Endothelial cell of umbilical vein (primary cell): Measurements from ENCODE around the gene TBCD. TPM values are rescaled to one million over a fixed set of nuclear protein-coding genes. Genes with fewer than 3 reads are reported as not detected.

Experiments used
- BruUV-seq: library from RNA; stranded (reverse); fragments of 400-500 nt; replicated peaks from 2 replicates; lab custom pipeline; 2021; lab: Mats Ljungman, UMichigan
- CTCF ChIA-PET: fragments of 300-600, 350-600 bp; sonication (Branson Sonifier 250); formaldehyde crosslinking; loops from one replicate; lab custom pipeline; 2021; ENCODE audit warnings: antibody characterized with exemption, inconsistent platforms; lab: Charles Lee
- POLR2A ChIA-PET: fragments of 300-600, 350-600 bp; sonication (Branson Sonifier 250); formaldehyde crosslinking; loops from one replicate; lab custom pipeline; 2021; ENCODE audit warnings: antibody characterized with exemption, inconsistent platforms; lab: Charles Lee
- DNase-seq: peaks from one replicate; pipeline ENCODE4 v3.0.0-alpha.2; 2011; ENCODE audit warnings: low read depth, low spot score
- FAIRE-seq: peaks from 2 replicates; lab custom pipeline; 2011; peaks lifted over from hg19 to GRCh38; lab: Jason Lieb, UNC
- H2AFZ ChIP-seq: 2 replicates; pipeline ENCODE4 v1.6.0; 2012; ENCODE audit warnings: low read depth, low read length, control low read depth, inconsistent platforms
- H3K27ac ChIP-seq: 2 replicates; pipeline ENCODE4 v1.5.1; 2011; ENCODE audit warnings: low read depth, mild to moderate bottlenecking, control low read depth, low read length, moderate library complexity; ENCODE audit not compliant: insufficient read depth
- H3K27me3 ChIP-seq, 2 experiments: 2 replicates each; pipeline versions ENCODE4 v1.6.0 to v1.6.1; 2011; ENCODE audit warnings: low read length in 2 of 2, mixed read lengths in 1 of 2; ENCODE audit not compliant: control insufficient read depth in 2 of 2, insufficient read depth in 2 of 2
- H3K36me3 ChIP-seq, 2 experiments: 2 replicates in 1 of 2; 3 replicates in 1 of 2; pipeline ENCODE4 v1.5.1; 2011; ENCODE audit warnings: low read length in 2 of 2, mild to moderate bottlenecking in 1 of 2, moderate library complexity in 1 of 2; ENCODE audit not compliant: control insufficient read depth in 2 of 2, insufficient read depth in 2 of 2; ENCODE audit errors: extremely low read depth in 1 of 2
- H3K4me1 ChIP-seq: 3 replicates; pipeline ENCODE4 v1.5.1; 2011; ENCODE audit warnings: mild to moderate bottlenecking, low read length; ENCODE audit not compliant: control insufficient read depth, insufficient read depth; ENCODE audit errors: extremely low read depth
- H3K4me2 ChIP-seq: 2 replicates; pipeline ENCODE4 v1.6.1; 2011; ENCODE audit warnings: low read length, control low read depth, mixed read lengths; ENCODE audit not compliant: insufficient read depth
- H3K4me3 ChIP-seq, 3 experiments: fragments of 200-600 bp in 1 of 3; sonication (generic), shearing (Covaris generic) in 1 of 3; replicated peaks in 1 of 3; 2 replicates each; pipeline ENCODE4 v1.5.1; 2011 to 2016; ENCODE audit warnings: control low read depth in 3 of 3, low read length in 3 of 3, mild to moderate bottlenecking in 2 of 3, inconsistent platforms in 1 of 3, low read depth in 1 of 3, moderate library complexity in 1 of 3; ENCODE audit not compliant: insufficient read depth in 1 of 3
- H3K79me2 ChIP-seq: 2 replicates; pipeline ENCODE4 v1.6.0; 2012; ENCODE audit warnings: low read length, inconsistent platforms; ENCODE audit not compliant: control insufficient read depth, insufficient read depth
- H3K9ac ChIP-seq: replicated peaks from 2 replicates; pipeline ENCODE3; 2011; ENCODE audit warnings: low read length, control low read depth; ENCODE audit not compliant: insufficient read depth; ENCODE audit errors: extremely low read depth
- H3K9me1 ChIP-seq: replicated peaks from 3 replicates; pipeline ENCODE4 v1.6.0; 2011; ENCODE audit warnings: mild to moderate bottlenecking, low read length; ENCODE audit not compliant: control insufficient read depth, insufficient read depth; ENCODE audit errors: extremely low read depth
- H3K9me3 ChIP-seq: replicated peaks from 2 replicates; pipeline ENCODE4 v1.5.1; 2012; ENCODE audit warnings: low read length, inconsistent platforms; ENCODE audit not compliant: control insufficient read depth, insufficient read depth
- H4K20me1 ChIP-seq: replicated peaks from 2 replicates; pipeline ENCODE3; 2011; ENCODE audit warnings: mild to moderate bottlenecking, low read length; ENCODE audit not compliant: control insufficient read depth, insufficient read depth; ENCODE audit errors: extremely low read depth
- CTCF ChIP-seq, 2 donors: IDR thresholded peaks; 1 replicate in 1 of 2; 2 replicates in 1 of 2; pipeline ENCODE4 v1.5.1; 2011; ENCODE audit warnings: low read length in 2 of 2, mild to moderate bottlenecking in 2 of 2, moderate library complexity in 2 of 2, control low read depth in 1 of 2, inconsistent platforms in 1 of 2, low read depth in 1 of 2; ENCODE audit not compliant: insufficient read depth in 1 of 2; ENCODE audit errors: extremely low read depth in 1 of 2
- EZH2 ChIP-seq: IDR thresholded peaks from 2 replicates; pipeline ENCODE4 v1.6.1; 2012; ENCODE audit warnings: borderline replicate concordance, low read depth, mild to moderate bottlenecking, moderate library complexity, low read length, inconsistent platforms; ENCODE audit not compliant: severe bottlenecking
- FOS ChIP-seq: IDR thresholded peaks from 2 replicates; pipeline ENCODE4 v1.6.1; 2011; ENCODE audit warnings: mild to moderate bottlenecking, low read length, moderate library complexity, borderline replicate concordance; ENCODE audit not compliant: insufficient read depth
- GATA2 ChIP-seq: IDR thresholded peaks from 2 replicates; pipeline ENCODE4 v1.7.0; 2011; ENCODE audit warnings: low read depth, mild to moderate bottlenecking, moderate library complexity, mixed read lengths, low read length; ENCODE audit not compliant: insufficient read length, insufficient read depth
- JUN ChIP-seq: IDR thresholded peaks from 2 replicates; pipeline ENCODE4 v1.6.1; 2011; ENCODE audit warnings: borderline replicate concordance, low read depth; ENCODE audit not compliant: insufficient read length, insufficient read depth
- MAX ChIP-seq: IDR thresholded peaks from 2 replicates; pipeline ENCODE4 v1.6.1; 2011; ENCODE audit not compliant: insufficient read depth, insufficient read length
- MYC ChIP-seq: IDR thresholded peaks from one replicate; pipeline ENCODE4 v1.6.1; 2011; ENCODE audit warnings: mild to moderate bottlenecking, low read depth, low read length
- POLR2A ChIP-seq: IDR thresholded peaks from 2 replicates; pipeline ENCODE4 v1.6.1; 2012; ENCODE audit warnings: low read depth, mild to moderate bottlenecking, control low read depth, low read length
- POLR2AphosphoS5 ChIP-seq: IDR thresholded peaks from 2 replicates; pipeline ENCODE4 v1.6.1; 2012; ENCODE audit warnings: low read depth, mild to moderate bottlenecking, control low read depth, low read length, moderate library complexity; ENCODE audit not compliant: insufficient read depth
- dilution Hi-C: fragments of 300-500 bp; cut with MboI; formaldehyde crosslinking; loops from one replicate; pipeline ENCODE4 v1.15.0; 2019; ENCODE audit warnings: low sequenced_read_pairs; ENCODE audit not compliant: extremely low pct_ligation_motif_present
- intact Hi-C: fragments of 100-400 bp; cut with micrococcal nuclease; formaldehyde crosslinking; loops from one replicate; pipeline ENCODE4 v1.10.0; 2022
- polyA plus RNA-seq, 4 experiments: library from polyadenylated mRNA; depleted of rRNA in 3 of 4; stranded (reverse) in 3 of 4; unstranded in 1 of 4; fragments of >200 nt; gene quantifications; 2 replicates each; pipeline versions ENCODE4 v1.2.1 to v1.2.3, GENCODE V29; 2011 to 2012; ENCODE audit warnings: missing spikeins in 1 of 4
- total RNA-seq: library from RNA; stranded (reverse); gene quantifications from 2 replicates; pipeline ENCODE4 v1.2.3, GENCODE V29; 2021

TBCD gene
- total and polyA plus RNA-seq, 2 donors (not counting 3 experiments of a cell fraction or from before 2014, with no cell fraction given): 121 to 145 TPM

DNA sequence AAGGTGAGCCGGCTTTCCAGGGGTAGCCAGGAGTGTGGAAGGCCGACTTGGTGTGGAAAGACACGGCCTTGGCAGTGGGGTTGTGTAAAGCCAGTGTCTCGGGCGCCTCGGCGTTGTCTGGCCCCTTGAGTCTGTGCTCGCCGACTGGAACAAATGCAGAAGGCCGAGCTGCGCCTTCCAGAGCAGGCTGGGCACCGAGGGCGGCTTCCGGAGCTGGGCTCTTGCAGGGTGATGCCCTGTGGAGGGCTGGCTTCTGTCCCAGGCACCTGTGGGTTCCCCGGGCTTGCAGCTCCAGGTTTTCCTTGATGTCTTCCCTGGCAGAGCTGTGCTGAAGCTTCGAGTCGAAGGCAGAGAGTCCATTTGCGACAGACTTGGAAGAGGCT is 79.9 kb downstream of the TBCD start:
- TF ChIP-seq POLR2AphosphoS5 (no peak), CTCF (IDR thresholded peaks at IDR 0.05; ENCODE audit: extremely low read depth in 1 of 2, insufficient read depth in 1 of 2, low read depth in 1 of 2, low read length in 2 of 2) (no peak), MAX (no peak), GATA2 (no peak), MYC (no peak), JUN (no peak), EZH2 (no peak), POLR2A (no peak), FOS (no peak)
- Histone ChIP-seq H3K36me3 (peaks cover 0 to 4% of the 10 kb centered on the region in 2 experiments), H3K4me2 (no peak overlapping the region), H3K9me1 (no peaks in the 10 kb centered on the region), H3K79me2 (no peaks in the 10 kb centered on the region), H3K27ac (no peak overlapping the region), H3K4me3 (no peak overlapping the region), H3K4me1 (no peaks in the 10 kb centered on the region), H3K9ac (no peak overlapping the region), H4K20me1 (no peaks in the 10 kb centered on the region), H2AFZ (no peak overlapping the region), H3K27me3 (no peaks in the 10 kb centered on the region), H3K9me3 (no peaks in the 10 kb centered on the region)
- DNase-seq: no peak
- FAIRE-seq: no peak
- ChIA-PET CTCF (interaction anchor here (1.0 kb wide), 1 partner anchor 10 kb away, joined by 3 read pairs; no protein-coding TSS in a partner anchor), POLR2A (no interaction called here)
- intact Hi-C loops (no loop called here), dilution Hi-C loops (no loop called here)
- no TSS peak for BruUV-seq
